MG63 (cell line): ENCODE results near the gene TTC33. TPM values are rescaled to one million over a fixed set of nuclear protein-coding genes. Genes with fewer than 3 reads are reported as not detected.

ENCODE experiments used
- DNase-seq: peaks from one replicate; pipeline ENCODE4 v3.0.0-alpha.2; 2020
- H3K27me3 ChIP-seq: fragments of 250-450 bp; sonication (Bioruptor Pico); 2 replicates; pipeline ENCODE4 v1.5.1; 2020; ENCODE audit warnings: mild to moderate bottlenecking, moderate library complexity
- H3K36me3 ChIP-seq: fragments of 250-450 bp; sonication (Bioruptor Pico); 2 replicates; pipeline ENCODE4 v1.5.1; 2020; ENCODE audit warnings: mild to moderate bottlenecking, moderate library complexity
- H3K4me3 ChIP-seq: fragments of 250-450 bp; sonication (Bioruptor Pico); 2 replicates; pipeline ENCODE4 v1.5.1; 2020; ENCODE audit warnings: mild to moderate bottlenecking, moderate library complexity
- H3K9me3 ChIP-seq: fragments of 250-450 bp; sonication (Bioruptor Pico); 2 replicates; pipeline ENCODE4 v1.5.1; 2020; ENCODE audit warnings: mild to moderate bottlenecking, moderate library complexity
- total RNA-seq: library from RNA; depleted of rRNA; stranded (reverse); fragments of >200 nt; shearing (Covaris generic); gene quantifications from 2 replicates; pipeline ENCODE4 v1.2.3, GENCODE V29; 2014; ENCODE audit warnings: low replicate concordance

The TTC33 gene
- total RNA-seq, 1 experiment from 2014 or later: 16.3 TPM

DNA sequence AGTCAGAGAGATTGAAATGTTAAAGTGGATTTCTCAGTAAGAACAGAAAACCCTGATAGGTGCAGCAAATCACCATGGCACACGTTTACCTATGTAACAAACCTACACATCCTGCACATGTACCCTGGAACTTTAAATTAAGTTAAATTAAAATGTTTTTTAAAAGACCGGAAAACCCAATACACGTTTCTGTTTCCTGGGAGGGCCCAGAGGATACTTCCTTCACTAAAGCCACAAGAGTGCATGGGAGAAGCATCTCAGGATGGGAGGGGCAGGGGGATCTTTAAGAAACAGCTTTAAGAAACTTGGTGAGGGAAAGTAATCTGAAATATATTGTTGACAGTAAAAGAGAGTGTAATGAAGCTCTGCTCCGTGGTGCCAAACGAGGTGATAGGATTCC, 240.8 kb downstream of the TTC33 start:
- H3K27me3 ChIP-seq: no peaks in the 10 kb centered on the region
- no peak for DNase-seq
- no peaks in the 10 kb centered on the region for H3K9me3 ChIP-seq
- H3K4me3 ChIP-seq: no peak overlapping the region
- H3K36me3 ChIP-seq: no peaks in the 10 kb centered on the region

DNA sequence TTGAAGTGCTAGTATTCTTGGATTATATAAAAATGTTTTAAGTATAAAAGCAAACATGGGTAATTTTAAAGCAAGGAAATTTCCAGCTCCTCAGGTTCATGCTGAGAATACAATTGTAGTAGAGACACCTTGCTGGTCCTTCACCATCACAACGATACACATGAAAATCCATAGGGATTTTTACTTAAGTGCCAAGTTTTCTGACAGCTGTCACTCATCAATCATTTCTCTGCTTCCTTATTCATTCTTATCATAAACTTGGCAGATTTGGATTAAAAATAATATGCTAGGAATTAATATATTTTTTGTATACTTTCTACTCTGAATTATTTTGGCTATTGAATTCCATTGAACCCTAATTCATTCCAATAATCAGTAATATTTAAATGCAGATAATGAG, 244.0 kb downstream of the TTC33 start:
- no peaks in the 10 kb centered on the region for H3K27me3 ChIP-seq
- no peak overlapping the region for H3K4me3 ChIP-seq
- H3K36me3 ChIP-seq: no peaks in the 10 kb centered on the region
- H3K9me3 ChIP-seq: no peaks in the 10 kb centered on the region
- no peak for DNase-seq

GRCh38 chr5:40507095-40507494, 248.7 kb downstream of the TTC33 start:
- no peaks in the 10 kb centered on the region for H3K9me3 ChIP-seq
- no peaks in the 10 kb centered on the region for H3K36me3 ChIP-seq
- H3K4me3 ChIP-seq: no peak overlapping the region
- H3K27me3 ChIP-seq: no peaks in the 10 kb centered on the region
- DNase-seq: no peak

GRCh38 chr5:40505031-40505430, 250.7 kb downstream of the TTC33 start:
- Histone ChIP-seq H3K9me3 (no peaks in the 10 kb centered on the region), H3K4me3 (no peak overlapping the region), H3K27me3 (no peaks in the 10 kb centered on the region), H3K36me3 (no peaks in the 10 kb centered on the region)
- DNase-seq: no peak

DNA sequence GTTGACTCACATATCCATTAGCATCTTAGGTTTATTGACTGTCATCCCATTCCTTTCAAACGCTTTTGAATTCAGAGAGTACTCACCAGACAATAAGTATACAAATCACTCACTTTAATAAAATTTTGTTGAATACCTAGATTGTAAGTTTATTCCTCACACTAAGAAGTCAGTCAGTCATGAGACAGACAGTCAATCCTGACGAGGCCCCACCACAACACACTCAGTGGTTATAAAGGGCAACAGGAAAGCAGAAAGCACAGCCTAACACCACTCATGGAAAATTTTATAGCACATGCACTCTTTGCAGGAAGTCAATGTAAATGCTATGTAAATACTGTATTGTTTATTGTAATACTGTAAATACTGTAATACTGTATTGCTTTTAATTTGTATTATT, 252.3 kb downstream of the TTC33 start:
- no peak for DNase-seq

GRCh38 chr5:40502736-40503135, 253.0 kb downstream of the TTC33 start:
- Histone ChIP-seq H3K9me3 (no peaks in the 10 kb centered on the region), H3K4me3 (no peak overlapping the region), H3K36me3 (no peaks in the 10 kb centered on the region), H3K27me3 (no peaks in the 10 kb centered on the region)
- DNase-seq: no peak

More for the DNA sequence above, 252.3 kb downstream of the TTC33 start:
- Histone ChIP-seq H3K36me3 (no peaks in the 10 kb centered on the region), H3K27me3 (no peaks in the 10 kb centered on the region), H3K9me3 (no peaks in the 10 kb centered on the region), H3K4me3 (no peak overlapping the region)

- Histone ChIP-seq H3K27me3 (no peaks in the 10 kb centered on the region), H3K36me3 (no peaks in the 10 kb centered on the region), H3K4me3 (no peak overlapping the region), H3K9me3 (no peaks in the 10 kb centered on the region)
- no peak for DNase-seq
These were observed 253.9 kb downstream of the TTC33 start for GRCh38 chr5:40501711-40502444.

- DNase-seq: no peak
- Histone ChIP-seq H3K9me3 (no peaks in the 10 kb centered on the region), H3K4me3 (no peak overlapping the region), H3K27me3 (no peaks in the 10 kb centered on the region), H3K36me3 (no peaks in the 10 kb centered on the region)
These were observed 256.1 kb downstream of the TTC33 start for GRCh38 chr5:40499518-40500273.

DNA sequence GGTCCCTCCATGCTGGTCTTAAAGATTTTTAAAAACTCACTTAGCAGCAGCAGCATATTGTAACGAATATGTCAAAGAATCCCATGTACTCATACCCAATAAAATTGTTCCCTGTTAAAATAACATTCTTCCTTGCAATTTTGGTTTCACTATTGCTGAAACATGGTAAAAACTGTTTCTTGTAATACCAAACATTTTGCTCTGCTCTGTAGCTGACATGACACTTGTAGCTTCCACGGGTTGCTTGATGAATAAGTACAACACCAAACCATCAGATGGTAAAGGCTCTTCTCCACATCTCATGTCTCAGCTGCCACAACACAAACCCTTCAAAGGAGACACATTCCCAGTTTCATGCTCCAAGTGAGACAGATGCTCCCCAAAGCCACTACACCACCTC, 256.8 kb downstream of the TTC33 start:
- no peaks in the 10 kb centered on the region for H3K36me3 ChIP-seq
- H3K27me3 ChIP-seq: no peaks in the 10 kb centered on the region
- no peak overlapping the region for H3K4me3 ChIP-seq
- DNase-seq: no peak
- H3K9me3 ChIP-seq: no peaks in the 10 kb centered on the region

DNA sequence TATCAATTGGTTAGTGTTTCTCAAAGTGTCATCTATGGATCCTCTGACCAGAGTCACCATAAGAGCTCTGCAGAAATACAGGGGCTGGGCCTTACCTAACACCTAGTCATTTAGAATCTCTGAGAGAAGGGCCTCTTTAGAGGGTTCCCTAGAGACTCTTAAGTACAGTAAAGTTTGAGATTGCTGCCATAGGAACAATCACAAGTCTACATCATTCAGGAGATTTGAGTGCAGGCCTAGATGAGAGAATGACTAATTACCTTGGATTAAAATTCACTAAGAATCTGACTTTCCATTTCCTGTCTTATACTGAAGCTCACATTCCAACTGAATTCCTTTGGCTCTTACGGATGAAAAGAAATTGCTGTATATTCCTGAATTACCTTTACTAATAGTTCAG, 258.2 kb downstream of the TTC33 start:
- no peaks in the 10 kb centered on the region for H3K27me3 ChIP-seq
- no peaks in the 10 kb centered on the region for H3K36me3 ChIP-seq
- no peak for DNase-seq
- no peaks in the 10 kb centered on the region for H3K9me3 ChIP-seq
- H3K4me3 ChIP-seq: no peak overlapping the region

GRCh38 chr5:40495237-40495635, 260.5 kb downstream of the TTC33 start:
- H3K36me3 ChIP-seq: no peaks in the 10 kb centered on the region

DNA sequence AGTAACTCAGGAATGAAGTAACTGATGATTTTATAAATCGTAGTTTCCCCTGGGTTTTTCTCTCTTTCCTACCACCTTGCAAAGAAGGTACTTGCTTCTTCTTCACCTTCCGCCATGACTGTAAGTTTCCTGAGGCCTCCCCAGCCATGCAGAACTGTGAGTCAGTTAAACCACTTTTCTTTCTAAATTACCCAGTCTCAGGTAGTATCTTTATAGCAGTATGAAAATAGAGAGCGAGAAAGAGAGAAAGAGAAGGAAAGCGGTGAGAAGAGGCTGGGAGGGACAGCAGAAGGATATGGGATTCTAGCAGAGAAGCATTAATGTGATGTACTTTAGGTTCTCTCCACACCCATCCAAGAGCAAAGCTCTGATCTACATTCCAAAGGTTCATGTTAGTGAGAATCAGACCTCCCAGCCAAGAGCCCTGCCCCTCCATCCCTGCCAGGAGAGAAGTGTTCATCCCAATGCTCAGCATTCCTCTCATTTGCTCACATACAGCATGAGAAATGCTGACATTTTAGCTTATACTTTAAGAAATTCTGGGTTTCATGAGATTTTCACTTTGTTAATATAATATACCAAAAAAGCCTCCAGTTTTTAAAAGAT, 261.0 kb downstream of the TTC33 start:
- peak; percentile 43 for DNase-seq
- H3K27me3 ChIP-seq: no peaks in the 10 kb centered on the region

More at GRCh38 chr5:40495237-40495635, 260.5 kb downstream of the TTC33 start:
- DNase-seq: no peak
- H3K9me3 ChIP-seq: no peaks in the 10 kb centered on the region
- no peak overlapping the region for H3K4me3 ChIP-seq
- H3K27me3 ChIP-seq: no peaks in the 10 kb centered on the region

DNA sequence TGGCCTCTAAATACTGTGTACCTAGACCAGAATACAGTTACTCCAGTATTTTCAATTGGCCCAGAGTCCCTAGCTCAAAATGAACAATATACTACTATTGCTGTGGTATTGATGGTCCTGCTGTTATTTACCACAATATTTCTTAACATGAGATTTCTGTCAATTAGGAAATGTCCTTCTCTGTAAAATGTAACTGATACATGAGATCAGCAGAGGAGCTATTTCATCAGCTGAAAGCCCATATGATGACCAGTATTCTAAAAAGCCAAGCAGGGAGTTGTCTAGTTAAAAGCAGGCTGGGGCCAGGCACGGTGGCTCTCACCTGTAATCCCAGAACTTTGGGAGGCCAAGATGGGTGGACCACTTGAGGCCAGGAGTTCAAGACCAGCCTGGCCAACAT, 263.7 kb downstream of the TTC33 start:
- Histone ChIP-seq H3K9me3 (no peaks in the 10 kb centered on the region), H3K27me3 (no peaks in the 10 kb centered on the region), H3K4me3 (no peak overlapping the region), H3K36me3 (no peaks in the 10 kb centered on the region)
- no peak for DNase-seq

More for the DNA sequence above, 261.0 kb downstream of the TTC33 start:
- Histone ChIP-seq H3K36me3 (no peaks in the 10 kb centered on the region), H3K4me3 (no peak overlapping the region), H3K9me3 (no peaks in the 10 kb centered on the region)

GRCh38 chr5:40491644-40492043, 264.1 kb downstream of the TTC33 start:
- DNase-seq: no peak
- H3K4me3 ChIP-seq: no peak overlapping the region
- no peaks in the 10 kb centered on the region for H3K36me3 ChIP-seq
- no peaks in the 10 kb centered on the region for H3K9me3 ChIP-seq
- H3K27me3 ChIP-seq: no peaks in the 10 kb centered on the region

DNA sequence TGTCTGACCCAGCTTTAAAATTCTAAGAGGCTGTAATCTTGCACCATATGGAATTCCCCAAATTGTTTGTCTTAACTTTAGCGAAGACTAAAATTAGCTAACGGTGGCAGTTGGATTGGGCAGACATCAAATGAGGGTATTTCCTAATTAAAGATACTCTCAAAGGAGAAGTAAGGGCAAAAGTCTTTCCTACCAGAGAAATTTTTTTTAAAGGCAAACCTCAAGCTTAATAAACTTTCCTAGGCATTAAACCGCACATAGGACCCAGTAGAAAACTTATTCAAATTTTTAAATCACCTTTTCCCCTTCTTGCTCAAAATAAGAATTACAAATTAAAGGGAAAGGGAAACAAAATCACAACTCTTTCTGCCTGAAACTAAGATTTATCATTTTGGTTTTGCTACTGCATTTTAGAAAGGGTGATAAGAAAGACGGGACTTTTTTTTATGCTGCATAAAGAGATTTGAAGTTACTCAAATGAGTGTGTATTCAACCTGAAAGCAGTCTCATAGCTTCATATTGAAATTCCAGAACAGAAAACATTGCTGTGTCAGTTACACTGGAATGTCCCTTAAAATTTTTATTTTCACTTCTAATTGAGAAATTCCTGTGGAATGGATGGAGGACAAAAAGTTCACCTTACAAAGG, 265.2 kb downstream of the TTC33 start:
- Histone ChIP-seq H3K9me3 (no peaks in the 10 kb centered on the region), H3K4me3 (no peak overlapping the region), H3K27me3 (no peaks in the 10 kb centered on the region), H3K36me3 (no peaks in the 10 kb centered on the region)
- DNase-seq: no peak

- no peaks in the 10 kb centered on the region for H3K9me3 ChIP-seq
- no peaks in the 10 kb centered on the region for H3K27me3 ChIP-seq
- H3K36me3 ChIP-seq: no peaks in the 10 kb centered on the region
- H3K4me3 ChIP-seq: no peak overlapping the region
- DNase-seq: no peak
These were observed 266.3 kb downstream of the TTC33 start for GRCh38 chr5:40489421-40489820.
